ENCODE data around the gene HSPA13.

The HSPA13 gene

DNA sequence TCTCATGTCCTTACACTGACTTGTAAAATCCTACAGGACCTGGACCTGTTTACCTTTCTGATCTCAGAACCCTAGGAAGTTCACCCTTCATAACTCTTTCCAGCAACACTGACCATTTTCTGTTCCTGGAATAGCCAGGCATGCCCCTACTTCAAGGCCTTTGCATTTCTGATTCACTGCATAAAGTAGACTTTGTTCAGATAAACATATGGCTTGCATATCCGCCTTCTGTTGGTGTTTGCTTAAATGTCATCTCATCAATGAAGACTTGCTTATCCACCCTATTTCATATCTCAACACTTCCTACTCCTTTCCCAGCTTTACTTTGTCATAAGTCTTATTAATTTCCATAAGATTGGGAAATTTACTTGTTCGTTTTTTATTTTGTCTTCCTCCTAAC, 57.4 kb downstream of the HSPA13 start:
- no peak for DNase-seq
- H2AFZ ChIP-seq (ENCODE audit: low read length), result no peak overlapping the region
- H3K9me2 ChIP-seq (replicated peaks; ENCODE audit: insufficient read depth, low read length), result no peaks in the 10 kb centered on the region
- no peak overlapping the region for H3K9ac ChIP-seq (ENCODE audit: low read length)
- no peaks in the 10 kb centered on the region for H3K27me3 ChIP-seq (replicated peaks; ENCODE audit: insufficient read depth, low read length)
- TF ChIP-seq, protein P1, sequence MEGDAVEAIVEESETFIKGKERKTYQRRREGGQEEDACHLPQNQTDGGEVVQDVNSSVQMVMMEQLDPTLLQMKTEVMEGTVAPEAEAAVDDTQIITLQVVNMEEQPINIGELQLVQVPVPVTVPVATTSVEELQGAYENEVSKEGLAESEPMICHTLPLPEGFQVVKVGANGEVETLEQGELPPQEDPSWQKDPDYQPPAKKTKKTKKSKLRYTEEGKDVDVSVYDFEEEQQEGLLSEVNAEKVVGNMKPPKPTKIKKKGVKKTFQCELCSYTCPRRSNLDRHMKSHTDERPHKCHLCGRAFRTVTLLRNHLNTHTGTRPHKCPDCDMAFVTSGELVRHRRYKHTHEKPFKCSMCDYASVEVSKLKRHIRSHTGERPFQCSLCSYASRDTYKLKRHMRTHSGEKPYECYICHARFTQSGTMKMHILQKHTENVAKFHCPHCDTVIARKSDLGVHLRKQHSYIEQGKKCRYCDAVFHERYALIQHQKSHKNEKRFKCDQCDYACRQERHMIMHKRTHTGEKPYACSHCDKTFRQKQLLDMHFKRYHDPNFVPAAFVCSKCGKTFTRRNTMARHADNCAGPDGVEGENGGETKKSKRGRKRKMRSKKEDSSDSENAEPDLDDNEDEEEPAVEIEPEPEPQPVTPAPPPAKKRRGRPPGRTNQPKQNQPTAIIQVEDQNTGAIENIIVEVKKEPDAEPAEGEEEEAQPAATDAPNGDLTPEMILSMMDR (IDR thresholded peaks at IDR 0.05; ENCODE audit: low read length), result no peak
- TF ChIP-seq EZH2phosphoT487 (IDR thresholded peaks at IDR 0.05; ENCODE audit: low read length) (no peak), EZH2 (optimal IDR thresholded peaks at IDR 0.05; ENCODE audit: low read depth, low read length) (no peak)
- no peak overlapping the region for H3K27ac ChIP-seq (ENCODE audit: low read length)
- no peaks in the 10 kb centered on the region for H4K20me1 ChIP-seq (ENCODE audit: insufficient read depth, low read length)
- H3K36me3 ChIP-seq (replicated peaks; ENCODE audit: insufficient read depth, low read length), result no peaks in the 10 kb centered on the region
- H3K4me2 ChIP-seq (ENCODE audit: low read depth, low read length), result no peak overlapping the region
- no peaks in the 10 kb centered on the region for H3F3A ChIP-seq (ENCODE audit: insufficient read depth, low read length)
- no peak overlapping the region for H3K4me3 ChIP-seq (ENCODE audit: low read length)
- no peaks in the 10 kb centered on the region for H3K79me2 ChIP-seq (ENCODE audit: low read length)
- H3K4me1 ChIP-seq (ENCODE audit: low read length), result no peaks in the 10 kb centered on the region
- H3K9me3 ChIP-seq (replicated peaks; ENCODE audit: insufficient read depth, low read length), result no peaks in the 10 kb centered on the region

Measured in MM.1S (cell line).